Activated CD8-positive, alpha-beta memory T cell treated with anti-CD3 and anti-CD28 coated beads for 36 hours (primary cell): ENCODE measurements around the gene RAB31. TPM values are rescaled to one million over a fixed set of nuclear protein-coding genes. Genes with fewer than 3 reads are reported as not detected.
"Not testable (repeated sequence)": the region's sequence is repeated elsewhere in the genome, so short reads cannot be mapped to it uniquely, and the experiment has no call there.

Experiments
- CTCF ChIA-PET: fragments of 350-600 bp; sonication (Branson Sonifier 250); formaldehyde crosslinking; loops from one replicate; lab custom pipeline; 2021; ENCODE audit warnings: antibody characterized with exemption; lab: Charles Lee
- POLR2A ChIA-PET: fragments of 350-600 bp; sonication (Branson Sonifier 250); formaldehyde crosslinking; loops from one replicate; lab custom pipeline; 2021; ENCODE audit warnings: antibody characterized with exemption; lab: Charles Lee
- total RNA-seq, 2 experiments: library from RNA; stranded (reverse); gene quantifications; one replicate each; pipeline ENCODE4 v1.2.3, GENCODE V29; 2021

The RAB31 gene, protein sequence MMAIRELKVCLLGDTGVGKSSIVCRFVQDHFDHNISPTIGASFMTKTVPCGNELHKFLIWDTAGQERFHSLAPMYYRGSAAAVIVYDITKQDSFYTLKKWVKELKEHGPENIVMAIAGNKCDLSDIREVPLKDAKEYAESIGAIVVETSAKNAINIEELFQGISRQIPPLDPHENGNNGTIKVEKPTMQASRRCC
- total RNA-seq = under 1 TPM; 0.21 to 0.51 TPM

DNA sequence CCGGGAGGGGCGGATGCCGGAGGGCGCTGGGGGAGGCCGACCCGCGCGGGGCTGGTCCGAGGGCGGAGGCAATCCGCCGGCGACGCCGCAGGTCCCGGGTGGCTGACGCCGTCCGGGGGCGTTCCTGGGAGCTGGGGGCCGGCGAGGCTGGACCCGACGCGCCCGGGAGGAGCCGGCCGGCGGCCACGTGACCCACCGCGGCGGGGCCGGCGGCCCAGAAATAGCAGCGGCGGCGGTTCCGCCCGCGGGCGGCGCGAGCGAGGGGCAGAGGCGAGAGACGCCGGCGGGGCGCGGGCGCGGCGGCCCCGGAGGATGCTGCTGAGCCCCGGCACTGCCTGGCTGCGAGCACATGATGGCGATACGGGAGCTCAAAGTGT, at the start of gene RAB31:
Gene RAB31, plus strand, starts transcription at position 245 of the 377 bp plus-strand sequence. Its CDS starts 105 bp downstream, at position 350.
- CTCF ChIA-PET = no interaction called here
- POLR2A ChIA-PET = no interaction called here

DNA sequence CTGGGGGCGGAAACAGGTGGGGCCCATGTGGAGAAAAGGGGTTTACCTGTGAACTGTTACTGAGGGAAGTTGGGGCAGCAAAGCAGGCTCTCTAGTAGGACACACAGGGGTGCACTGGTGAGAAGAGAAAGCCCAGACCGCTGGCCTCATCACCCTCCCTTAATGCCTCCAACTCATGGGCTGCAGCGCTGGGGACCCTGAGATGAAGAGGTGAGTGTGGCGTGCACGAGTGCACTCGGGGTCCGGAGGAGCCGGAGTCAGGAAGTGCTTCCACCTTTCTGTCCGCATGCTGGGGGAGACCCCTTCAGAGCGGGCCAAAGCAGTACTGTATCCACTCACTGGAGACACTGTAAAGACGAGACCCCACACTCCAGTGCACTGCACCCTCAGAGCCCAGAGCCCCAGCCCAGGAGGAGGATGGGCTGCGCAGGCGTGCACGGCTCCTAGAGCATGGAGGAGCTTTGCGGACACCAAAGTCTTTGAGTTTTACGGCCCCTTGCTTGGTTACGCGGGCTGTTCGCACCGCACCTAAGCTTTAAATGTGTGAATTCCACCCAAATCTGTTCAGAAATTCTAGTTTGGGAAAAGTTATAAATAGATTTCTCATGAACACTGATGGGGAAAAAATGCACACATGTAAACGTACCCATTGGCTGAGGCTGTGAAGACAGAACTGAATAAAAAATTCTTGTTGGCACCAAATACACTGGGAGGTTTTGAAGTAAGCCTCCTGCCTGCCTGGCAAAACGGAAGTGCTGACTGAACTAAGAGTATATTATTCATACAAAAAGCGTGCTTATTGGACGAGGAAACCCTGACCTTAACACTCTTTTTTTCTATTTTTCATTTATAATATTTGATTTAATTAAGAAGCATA, 48.4 kb upstream of the RAB31 start:
- CTCF ChIA-PET = interaction anchor here (0.5 kb wide), 1 partner anchor 10 kb away, joined by 3 read pairs; no protein-coding TSS in a partner anchor
- POLR2A ChIA-PET = no interaction called here

DNA sequence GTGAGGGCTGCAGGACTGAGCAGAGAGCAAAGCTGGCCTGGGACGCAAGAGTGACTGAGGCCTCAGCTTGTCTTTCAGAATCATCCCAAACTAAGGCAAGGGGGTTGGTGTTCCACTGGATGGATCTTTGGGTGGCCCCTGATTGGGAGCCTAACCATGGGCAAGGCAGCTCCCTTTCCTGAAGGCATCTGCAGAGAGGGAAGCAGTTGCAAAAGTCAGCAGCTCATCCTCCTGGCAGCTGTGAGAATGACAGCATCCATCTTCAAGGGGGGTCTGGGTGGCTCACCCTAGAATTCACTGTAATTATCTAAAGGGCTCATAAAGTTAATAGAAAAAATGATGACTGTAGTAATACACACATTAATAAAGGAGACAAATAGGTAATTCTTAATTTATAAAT, 46.5 kb upstream of the RAB31 start:
- POLR2A ChIA-PET = interaction anchor here (0.5 kb wide), 1 partner anchor 170 kb away, joined by 4 read pairs; no protein-coding TSS in a partner anchor
- CTCF ChIA-PET = no interaction called here

DNA sequence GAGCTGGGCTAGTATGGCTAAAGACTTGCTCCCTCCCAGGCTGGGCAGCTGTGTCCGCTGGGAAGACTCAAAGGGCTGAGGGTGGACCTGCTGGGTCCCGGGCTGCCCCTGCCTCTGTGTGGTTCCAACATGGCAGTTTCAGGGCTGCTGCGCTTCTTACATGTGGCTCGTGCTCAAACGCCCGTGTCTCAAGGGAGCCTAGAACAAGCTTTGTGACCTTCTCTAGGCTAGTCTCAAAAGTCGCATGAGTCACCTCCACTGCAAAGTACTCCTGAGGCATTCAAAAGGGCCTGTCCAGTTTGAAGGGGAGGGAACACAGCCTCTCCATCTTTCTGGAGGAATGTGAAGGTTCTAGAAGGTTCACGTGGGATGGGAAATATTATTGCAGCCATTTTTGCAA, 44.7 kb upstream of the RAB31 start:
- ChIA-PET POLR2A (no interaction called here), CTCF (no interaction called here)

DNA sequence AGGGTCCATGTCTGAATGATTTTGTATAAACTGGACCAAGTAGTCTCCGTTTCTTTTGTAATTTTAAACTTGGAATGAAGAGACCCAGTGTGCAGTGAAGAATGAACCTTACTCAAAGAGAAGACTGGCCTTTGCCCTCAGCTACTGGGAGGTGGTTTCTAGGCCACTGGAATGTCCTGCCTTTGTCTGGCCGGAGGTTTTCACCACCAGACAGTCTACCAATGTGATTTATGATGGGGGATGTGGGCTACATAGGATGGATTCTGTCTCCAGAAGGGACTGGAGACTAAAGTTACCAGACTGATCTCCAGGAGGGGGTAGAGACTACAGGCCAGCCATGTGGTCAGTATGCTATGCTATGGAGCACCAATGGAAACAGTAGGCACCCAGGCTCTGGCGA, 42.8 kb upstream of the RAB31 start:
- ChIA-PET CTCF (no interaction called here), POLR2A (no interaction called here)

DNA sequence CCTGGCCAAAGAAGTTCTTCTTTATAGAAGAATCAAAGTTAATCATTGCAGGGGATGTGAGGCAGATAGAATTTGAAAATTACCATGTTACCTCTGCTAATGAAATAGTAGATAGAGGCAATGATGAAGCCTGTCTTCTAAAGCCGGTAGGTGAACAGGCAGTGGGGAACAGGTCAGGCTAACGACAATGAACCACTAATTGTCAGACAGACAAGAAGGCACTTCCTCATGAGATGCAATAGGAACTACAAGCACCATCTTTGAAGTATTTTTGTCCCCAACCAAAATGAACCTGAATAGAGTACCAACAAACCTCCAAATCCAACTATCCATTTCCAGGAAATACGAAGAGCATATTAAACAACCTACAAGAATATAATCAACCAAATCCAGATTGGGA, 41.6 kb upstream of the RAB31 start:
- POLR2A ChIA-PET = no interaction called here
- CTCF ChIA-PET = no interaction called here

DNA sequence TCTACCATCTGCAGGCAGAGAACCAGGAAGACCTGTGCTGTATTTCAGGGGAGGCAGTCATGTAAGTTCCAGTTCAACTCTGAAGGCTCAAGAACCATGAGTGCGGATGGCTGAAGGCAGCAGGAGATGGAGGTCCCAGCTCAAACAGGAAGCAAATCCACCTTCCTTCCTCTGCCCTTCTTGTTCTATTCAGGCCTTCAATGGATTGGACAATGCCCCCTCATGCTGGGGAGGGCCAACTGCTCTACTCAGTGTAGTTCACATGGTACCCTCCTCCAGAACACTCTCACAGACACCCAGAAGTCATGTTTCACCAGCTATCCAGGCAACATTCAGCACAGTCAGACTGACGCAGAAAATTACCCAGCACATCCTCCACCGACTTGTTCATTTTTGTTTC, 39.1 kb upstream of the RAB31 start:
- ChIA-PET CTCF (interaction anchor here (0.7 to 1.4 kb wide), 2 partner anchors 9 kb away, joined by 3 read pairs; no protein-coding TSS in a partner anchor), POLR2A (no interaction called here)

DNA sequence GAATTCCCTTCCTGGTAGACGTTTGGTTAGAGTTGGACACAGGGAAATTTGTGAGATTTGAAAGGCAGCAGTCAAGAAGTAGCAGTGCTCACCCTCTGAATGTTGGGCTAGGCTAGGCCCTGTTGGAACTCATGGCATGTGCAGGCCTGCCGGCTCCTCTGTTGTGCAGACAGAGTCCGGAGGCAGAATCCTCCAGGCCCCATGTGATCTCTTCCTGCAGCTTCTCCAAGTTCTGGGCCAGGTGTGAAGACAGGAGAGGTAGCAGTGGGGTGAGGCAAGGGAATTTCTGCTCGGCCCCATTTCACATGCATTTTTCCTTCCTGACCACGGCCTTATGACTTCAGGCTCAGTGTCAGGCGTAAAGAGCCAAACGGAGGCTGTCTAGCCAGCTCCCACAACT, 36.9 kb upstream of the RAB31 start:
- CTCF ChIA-PET = interaction anchor here (0.6 kb wide), 1 partner anchor 65 kb away, joined by 3 read pairs; no protein-coding TSS in a partner anchor
- POLR2A ChIA-PET = no interaction called here

DNA sequence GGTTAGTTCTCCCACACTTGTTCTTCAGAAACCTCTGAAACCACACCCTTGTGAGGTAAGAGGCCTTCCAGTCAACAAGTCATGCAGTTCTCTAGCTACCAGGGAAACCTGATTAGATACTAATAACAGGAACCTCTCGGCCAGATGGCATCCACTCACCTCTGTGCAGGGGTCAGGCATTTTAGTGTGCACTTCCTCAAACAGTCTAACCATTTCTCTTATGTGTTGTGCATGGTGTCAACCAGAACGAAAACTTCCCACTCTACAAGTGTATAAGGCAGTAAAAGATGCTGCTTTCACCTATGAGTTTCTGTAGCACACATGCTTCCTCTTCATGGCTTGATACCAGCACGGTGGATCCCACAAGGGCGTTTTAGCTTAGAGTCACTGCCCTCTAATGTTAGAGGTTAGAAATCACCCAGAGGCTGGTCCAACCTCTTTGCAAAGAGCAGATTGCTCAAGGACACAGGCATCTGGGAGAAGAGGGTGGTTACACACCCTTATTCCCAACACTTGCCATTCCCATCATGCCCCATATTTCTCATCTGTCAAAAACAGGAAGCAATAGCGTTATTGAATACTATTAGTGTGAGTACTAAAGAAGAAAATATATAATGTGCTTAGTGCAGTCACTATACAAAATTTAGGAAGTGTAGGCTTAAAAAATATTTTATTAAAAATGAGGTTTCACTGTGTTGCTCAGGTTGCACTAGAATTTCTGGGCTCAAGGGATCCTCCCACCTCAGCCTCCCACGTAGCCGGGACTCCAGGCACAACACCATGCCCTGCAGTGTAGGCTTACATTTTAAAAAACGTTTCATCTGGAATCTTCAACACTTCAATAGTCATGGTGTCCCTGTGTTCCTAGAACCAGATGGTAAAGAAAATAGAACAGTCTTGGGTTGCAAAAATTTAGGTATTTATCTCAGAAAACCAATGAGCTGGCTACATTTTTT, 34.5 kb upstream of the RAB31 start:
- CTCF ChIA-PET = interaction anchor here (0.6 kb wide), 1 partner anchor 278 kb away, joined by 3 read pairs; no protein-coding TSS in a partner anchor
- POLR2A ChIA-PET = interaction anchor here (0.6 to 0.8 kb wide), 2 partner anchors 9 to 258 kb away, joined by 3 to 5 read pairs; no protein-coding TSS in a partner anchor

DNA sequence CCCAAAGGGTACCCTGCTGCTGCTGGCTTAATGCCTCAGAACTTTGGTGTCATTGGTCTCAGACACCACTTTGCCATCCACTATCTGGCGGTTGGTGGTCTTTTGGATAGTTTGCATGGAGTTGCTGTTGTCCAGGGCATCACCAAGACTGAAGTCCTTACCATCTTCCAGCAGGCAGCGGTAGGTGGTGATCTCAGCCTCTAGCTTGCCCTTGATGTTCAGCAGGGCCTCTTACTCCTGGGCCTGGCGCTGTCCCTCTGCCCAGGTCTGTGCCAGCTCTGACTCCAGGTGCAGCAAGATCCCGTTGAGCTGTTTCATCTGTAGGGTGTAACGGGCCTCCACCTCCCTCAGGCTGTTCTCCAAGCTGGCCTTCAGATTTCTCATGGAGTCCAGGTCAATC, 29.9 kb upstream of the RAB31 start:
- CTCF ChIA-PET = interaction anchor here (1.5 kb wide), 1 partner anchor 9 kb away, joined by 3 read pairs; no protein-coding TSS in a partner anchor
- POLR2A ChIA-PET = not testable (repeated sequence)

DNA sequence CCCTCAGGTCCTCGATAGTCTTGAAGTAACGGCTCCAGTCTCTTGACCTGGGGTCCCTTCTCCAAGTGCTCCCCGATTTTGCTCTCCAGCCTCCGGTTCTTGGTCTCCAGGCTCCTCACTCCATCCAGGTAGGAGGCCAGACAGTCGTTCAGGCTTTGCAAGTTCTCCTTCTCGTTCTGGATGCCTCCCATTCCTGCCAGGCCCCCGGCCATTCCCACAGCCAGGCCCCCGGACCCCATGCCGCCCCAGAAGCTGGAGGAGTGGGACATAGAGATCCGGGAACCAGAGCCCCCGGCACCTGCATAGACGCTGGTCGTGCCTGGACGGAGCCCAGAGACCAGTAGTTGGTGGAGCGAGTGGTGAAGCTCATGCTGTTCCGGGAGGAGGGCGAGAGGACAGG, 29.0 kb upstream of the RAB31 start:
- ChIA-PET POLR2A (no interaction called here), CTCF (no interaction called here)

DNA sequence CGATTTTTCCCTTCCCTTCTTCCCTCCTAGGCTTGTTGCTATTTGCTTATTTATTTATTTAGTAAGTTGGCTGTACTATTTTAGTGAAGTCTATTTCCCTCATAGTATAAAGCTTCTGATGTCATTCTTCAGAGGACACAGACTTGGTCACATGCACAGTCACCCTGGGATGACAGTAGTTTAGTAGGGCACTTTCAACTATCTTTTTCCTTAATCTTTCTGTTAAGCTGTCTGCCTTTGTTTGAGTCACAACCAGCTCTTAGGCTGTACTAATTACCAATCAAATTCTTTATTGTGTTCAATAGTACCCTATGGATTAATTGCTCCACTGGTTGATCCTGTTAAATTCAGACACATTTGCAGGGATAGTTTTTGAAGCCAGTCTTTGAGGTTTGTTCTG, 26.9 kb upstream of the RAB31 start:
- POLR2A ChIA-PET = no interaction called here
- CTCF ChIA-PET = no interaction called here

DNA sequence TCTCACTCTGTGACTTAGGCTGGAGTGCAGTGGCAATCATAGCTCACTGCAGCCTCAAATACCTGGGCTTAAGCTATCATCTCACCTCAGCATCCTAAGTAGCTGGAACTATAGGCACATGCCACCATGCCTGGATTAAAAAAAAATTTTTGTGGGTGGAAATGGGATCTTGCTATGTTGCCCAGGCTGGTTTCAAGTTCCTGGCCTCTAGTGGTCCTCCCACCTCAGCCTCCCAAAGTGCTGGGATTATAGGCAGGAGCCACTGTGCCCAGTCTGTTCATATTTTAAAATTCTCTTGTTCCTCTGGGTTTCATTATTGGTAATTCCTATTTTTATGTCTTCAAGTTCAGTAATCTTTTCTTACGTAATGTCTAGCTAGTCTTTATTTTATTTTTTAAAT, 25.5 kb upstream of the RAB31 start:
- POLR2A ChIA-PET = interaction anchor here (1.0 kb wide), 1 partner anchor 9 kb away, joined by 3 read pairs; no protein-coding TSS in a partner anchor

DNA sequence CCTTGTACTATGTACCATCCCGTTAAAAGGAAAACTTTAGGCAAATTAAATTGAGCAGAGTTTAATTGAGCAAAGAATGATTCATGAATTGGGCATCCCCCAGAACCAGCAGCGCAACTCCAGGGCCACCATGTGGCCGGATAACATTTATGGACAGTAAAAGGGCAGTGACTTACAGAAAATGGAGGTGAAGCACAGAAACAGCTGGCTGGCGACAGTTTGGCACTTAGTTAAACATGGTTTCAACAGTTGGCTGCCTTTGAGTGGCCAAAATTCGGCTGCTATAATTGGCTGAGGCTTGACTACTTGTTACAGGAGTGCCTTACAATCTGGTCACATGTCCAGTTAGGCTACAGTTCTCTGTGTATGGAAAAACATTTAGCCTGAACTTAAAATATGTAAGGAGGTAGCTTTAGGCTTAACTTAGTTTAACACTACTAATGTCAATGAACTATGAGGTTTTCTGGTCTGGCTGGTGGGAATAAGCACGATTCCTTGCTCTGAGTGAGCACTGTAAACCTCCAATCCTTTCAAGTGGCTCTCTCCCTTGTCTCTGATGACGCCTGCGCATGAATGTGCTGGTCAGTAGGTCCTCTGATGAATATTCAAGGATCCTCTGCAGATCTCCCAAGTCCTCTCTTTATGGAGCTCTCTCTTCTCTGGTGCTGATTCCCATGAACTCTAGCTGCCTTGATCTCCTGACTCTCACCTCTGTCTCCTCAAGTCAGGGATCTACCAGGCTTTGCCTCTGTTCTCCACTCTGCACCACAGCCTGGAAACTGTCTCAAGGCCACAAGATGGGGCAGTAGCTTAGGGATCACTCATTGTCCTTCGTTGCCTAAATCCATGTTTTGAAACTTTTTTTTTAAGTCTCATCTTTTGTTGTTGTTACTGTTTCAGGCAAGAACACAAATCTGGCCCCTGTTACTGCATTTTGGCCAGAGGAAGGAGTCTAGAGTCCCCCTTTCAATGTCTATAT, 24.4 kb upstream of the RAB31 start:
- ChIA-PET CTCF (no interaction called here), POLR2A (no interaction called here)

More for the DNA sequence above, 25.5 kb upstream of the RAB31 start:
- CTCF ChIA-PET = no interaction called here

DNA sequence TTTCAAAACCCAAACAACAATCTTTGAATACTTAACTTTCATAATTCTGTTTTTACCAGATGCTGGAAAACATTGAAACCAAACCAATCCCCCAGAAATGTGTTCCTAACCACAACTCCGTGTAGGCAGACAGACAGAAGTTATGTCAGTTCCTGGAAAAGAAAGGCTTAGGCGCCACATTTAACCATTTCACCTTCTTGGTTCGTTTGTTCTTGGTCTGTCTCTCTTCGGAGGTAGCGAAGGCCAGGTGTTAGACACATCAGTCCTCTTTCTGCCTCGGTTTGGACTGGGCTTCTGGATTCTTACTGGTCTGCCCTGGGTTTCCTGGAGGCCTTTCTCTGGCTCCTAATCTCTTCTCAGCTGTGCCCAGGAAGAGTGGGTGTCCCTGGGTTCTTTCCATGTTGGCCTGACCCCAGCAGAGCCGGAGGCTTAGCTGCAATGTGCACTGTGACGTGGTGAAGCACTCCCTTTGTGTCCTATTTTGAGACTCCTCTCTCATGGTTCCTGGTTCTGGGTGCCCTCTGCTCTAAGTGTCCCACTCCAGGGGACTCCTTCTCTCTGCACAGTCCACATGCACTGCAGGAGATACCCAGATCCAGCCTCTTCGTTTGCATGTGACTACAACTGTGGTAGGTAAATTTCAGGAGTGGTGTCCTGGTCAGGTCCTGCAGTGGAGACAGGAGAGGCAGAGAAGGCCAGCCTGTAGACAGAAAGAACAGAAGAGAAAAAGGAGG, 23.1 kb upstream of the RAB31 start:
- ChIA-PET CTCF (no interaction called here), POLR2A (no interaction called here)

DNA sequence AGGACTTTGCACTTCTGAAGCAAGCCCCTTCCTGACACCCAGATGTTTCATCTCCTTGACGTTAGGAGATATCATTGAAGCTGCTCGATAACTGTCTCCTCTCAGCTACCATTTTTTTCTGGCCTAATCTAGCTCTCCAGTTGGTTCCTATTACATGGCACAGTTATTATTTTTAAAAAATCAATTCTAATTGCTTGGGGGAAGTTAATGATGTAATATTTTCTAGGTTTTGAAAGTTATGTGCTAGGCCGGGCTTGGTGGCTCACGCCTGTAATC, 22.5 kb upstream of the RAB31 start:
- POLR2A ChIA-PET = no interaction called here
- CTCF ChIA-PET = no interaction called here

DNA sequence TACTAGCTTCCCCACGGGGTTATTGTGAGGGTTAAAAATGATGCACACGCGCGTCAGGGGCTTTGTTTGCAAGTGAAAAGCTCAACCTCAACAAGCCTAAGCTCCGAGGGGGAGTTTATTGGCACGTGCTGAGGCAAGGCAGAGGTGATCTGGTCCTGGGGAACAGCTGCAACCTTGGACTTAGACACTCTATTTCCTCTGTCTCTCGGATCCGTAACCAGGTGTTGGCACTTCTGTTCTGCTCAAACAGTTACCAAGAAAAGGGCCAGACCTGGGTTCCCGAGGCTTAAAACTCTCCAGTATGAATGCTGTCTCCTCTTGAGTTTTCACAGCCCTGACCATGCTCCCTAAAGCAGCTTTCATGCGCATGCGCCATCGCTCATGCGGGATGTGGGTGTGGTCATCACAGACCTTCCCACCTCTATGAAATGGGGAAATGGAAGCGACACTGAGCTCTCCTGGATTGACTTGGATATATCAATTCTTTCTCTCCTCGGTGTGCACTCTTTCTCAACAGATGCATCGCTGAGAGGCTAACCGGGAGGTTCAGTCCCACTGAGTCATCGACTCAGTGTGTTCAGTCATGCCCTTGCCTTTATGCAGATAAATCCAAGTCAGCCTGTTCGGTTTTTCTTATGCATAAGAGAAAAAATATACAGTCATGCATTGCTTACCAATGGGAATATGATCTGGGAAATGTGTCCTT, 19.9 kb upstream of the RAB31 start:
- ChIA-PET POLR2A (interaction anchor here (0.6 kb wide), 1 partner anchor 114 kb away, joined by 4 read pairs; no protein-coding TSS in a partner anchor), CTCF (no interaction called here)
